ENCODE measurements around the gene TUBGCP4. TPM values are rescaled to one million over a fixed set of nuclear protein-coding genes. Genes with fewer than 3 reads are reported as not detected.

The TUBGCP4 gene
- total and polyA plus RNA-seq, 9 of the 15 experiments (the other 6 are each of a cell fraction or from before 2014, with no cell fraction given): 10.7 to 50.2 (median 29.6) TPM

DNA sequence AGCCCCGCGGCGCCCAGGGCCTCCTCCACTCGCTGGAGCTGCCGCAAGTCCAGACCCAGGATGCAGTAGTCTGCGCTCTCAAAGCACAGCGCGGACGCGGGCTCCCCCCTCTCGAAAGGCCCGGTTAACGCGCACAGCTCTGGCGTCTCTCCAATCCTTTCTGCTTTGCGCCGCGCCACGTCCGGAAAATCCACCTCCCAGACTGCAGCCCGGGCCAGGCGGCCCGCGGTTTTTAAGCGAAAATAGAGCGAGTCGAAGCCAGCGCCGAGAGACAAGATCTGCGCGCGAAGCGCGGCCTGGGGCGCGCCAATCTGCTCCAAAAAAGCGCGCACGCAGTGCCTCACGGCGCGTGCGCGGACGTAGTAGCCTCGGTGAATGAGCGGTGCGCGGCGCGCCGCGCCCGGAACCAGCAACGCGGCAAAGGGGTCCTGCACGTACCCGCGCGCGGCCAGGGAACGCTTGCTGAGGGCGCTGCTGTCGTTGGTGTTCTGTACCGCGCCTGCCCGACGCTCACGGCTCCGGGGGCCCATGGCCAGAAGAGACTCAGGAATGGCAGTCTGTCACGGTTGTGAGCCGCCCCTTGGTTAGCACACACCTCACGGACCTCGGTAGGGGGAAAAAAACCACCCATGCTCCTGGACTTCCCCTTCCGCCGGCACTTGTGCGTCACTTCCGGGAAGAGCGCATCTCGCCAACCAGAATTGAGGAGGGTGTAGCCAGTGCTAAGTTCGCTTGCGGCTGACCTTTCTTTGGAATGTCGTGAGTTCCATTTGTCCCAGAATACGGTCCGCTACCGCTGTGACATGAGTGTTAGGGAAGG lies 40.7 kb upstream of the TUBGCP4 start, which contains the start of gene LCMT2 (continued):
- TF ChIP-seq C11orf30 (IDR thresholded peaks at IDR 0.05; ENCODE audit: low read depth): peak; percentile 90
- 0 out of 2 replicates have a peak, but pooled peaks have one; percentile 14 for TF ChIP-seq ZNF830 (CRISPR knock-in tag; IDR thresholded peaks at IDR 0.05)
- TF ChIP-seq TAF7 (tag; IDR thresholded peaks at IDR 0.05): peak; percentile 29; the same call in 1 of the 2 replicates
- no peak; the same call in 1 of the 2 replicates for TF ChIP-seq TRIM28 (IDR thresholded peaks at IDR 0.05)
- TF ChIP-seq, protein P1, sequence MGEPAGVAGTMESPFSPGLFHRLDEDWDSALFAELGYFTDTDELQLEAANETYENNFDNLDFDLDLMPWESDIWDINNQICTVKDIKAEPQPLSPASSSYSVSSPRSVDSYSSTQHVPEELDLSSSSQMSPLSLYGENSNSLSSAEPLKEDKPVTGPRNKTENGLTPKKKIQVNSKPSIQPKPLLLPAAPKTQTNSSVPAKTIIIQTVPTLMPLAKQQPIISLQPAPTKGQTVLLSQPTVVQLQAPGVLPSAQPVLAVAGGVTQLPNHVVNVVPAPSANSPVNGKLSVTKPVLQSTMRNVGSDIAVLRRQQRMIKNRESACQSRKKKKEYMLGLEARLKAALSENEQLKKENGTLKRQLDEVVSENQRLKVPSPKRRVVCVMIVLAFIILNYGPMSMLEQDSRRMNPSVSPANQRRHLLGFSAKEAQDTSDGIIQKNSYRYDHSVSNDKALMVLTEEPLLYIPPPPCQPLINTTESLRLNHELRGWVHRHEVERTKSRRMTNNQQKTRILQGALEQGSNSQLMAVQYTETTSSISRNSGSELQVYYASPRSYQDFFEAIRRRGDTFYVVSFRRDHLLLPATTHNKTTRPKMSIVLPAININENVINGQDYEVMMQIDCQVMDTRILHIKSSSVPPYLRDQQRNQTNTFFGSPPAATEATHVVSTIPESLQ (CRISPR knock-in tag; IDR thresholded peaks at IDR 0.05): peak; percentile 85
- no peak for TF ChIP-seq IRF2 (CRISPR knock-in tag; IDR thresholded peaks at IDR 0.05)
- no peak for TF ChIP-seq CBFA2T2 (conservative IDR thresholded peaks at IDR 0.05)
- no peak for TF ChIP-seq ZNF354B (CRISPR knock-in tag; IDR thresholded peaks at IDR 0.05)
- no peak for TF ChIP-seq ZNF124 (CRISPR knock-in tag; IDR thresholded peaks at IDR 0.05)
- TF ChIP-seq SRF (CRISPR knock-in tag; IDR thresholded peaks at IDR 0.05): peak in 1 of 2 experiments; percentile 49; a peak in 1 of 4 replicates
- no peak for TF ChIP-seq ZNF134 (CRISPR knock-in tag; conservative IDR thresholded peaks at IDR 0.05)
- TF ChIP-seq ESRRB (CRISPR knock-in tag; IDR thresholded peaks at IDR 0.05; ENCODE audit: borderline replicate concordance): no peak
- TF ChIP-seq TRIM24 (IDR thresholded peaks at IDR 0.05): peak; percentile 57 to 85; a peak in 1 of 4 replicates
- TF ChIP-seq CREB1 (IDR thresholded peaks at IDR 0.05): peak; percentile 76; the same call in 1 of the 2 replicates
- TF ChIP-seq CREB1 (CRISPR knock-in tag; IDR thresholded peaks at IDR 0.05): peak; percentile 82
- 0 out of 2 replicates have a peak, but pooled peaks have one; percentile 12 for TF ChIP-seq SMARCA4 (IDR thresholded peaks at IDR 0.05)
- TF ChIP-seq, protein P2, sequence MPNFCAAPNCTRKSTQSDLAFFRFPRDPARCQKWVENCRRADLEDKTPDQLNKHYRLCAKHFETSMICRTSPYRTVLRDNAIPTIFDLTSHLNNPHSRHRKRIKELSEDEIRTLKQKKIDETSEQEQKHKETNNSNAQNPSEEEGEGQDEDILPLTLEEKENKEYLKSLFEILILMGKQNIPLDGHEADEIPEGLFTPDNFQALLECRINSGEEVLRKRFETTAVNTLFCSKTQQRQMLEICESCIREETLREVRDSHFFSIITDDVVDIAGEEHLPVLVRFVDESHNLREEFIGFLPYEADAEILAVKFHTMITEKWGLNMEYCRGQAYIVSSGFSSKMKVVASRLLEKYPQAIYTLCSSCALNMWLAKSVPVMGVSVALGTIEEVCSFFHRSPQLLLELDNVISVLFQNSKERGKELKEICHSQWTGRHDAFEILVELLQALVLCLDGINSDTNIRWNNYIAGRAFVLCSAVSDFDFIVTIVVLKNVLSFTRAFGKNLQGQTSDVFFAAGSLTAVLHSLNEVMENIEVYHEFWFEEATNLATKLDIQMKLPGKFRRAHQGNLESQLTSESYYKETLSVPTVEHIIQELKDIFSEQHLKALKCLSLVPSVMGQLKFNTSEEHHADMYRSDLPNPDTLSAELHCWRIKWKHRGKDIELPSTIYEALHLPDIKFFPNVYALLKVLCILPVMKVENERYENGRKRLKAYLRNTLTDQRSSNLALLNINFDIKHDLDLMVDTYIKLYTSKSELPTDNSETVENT (CRISPR knock-in tag; IDR thresholded peaks at IDR 0.05): peak; percentile 65; the same call in 1 of the 2 replicates
- TF ChIP-seq, protein P3, sequence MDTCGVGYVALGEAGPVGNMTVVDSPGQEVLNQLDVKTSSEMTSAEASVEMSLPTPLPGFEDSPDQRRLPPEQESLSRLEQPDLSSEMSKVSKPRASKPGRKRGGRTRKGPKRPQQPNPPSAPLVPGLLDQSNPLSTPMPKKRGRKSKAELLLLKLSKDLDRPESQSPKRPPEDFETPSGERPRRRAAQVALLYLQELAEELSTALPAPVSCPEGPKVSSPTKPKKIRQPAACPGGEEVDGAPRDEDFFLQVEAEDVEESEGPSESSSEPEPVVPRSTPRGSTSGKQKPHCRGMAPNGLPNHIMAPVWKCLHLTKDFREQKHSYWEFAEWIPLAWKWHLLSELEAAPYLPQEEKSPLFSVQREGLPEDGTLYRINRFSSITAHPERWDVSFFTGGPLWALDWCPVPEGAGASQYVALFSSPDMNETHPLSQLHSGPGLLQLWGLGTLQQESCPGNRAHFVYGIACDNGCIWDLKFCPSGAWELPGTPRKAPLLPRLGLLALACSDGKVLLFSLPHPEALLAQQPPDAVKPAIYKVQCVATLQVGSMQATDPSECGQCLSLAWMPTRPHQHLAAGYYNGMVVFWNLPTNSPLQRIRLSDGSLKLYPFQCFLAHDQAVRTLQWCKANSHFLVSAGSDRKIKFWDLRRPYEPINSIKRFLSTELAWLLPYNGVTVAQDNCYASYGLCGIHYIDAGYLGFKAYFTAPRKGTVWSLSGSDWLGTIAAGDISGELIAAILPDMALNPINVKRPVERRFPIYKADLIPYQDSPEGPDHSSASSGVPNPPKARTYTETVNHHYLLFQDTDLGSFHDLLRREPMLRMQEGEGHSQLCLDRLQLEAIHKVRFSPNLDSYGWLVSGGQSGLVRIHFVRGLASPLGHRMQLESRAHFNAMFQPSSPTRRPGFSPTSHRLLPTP (IDR thresholded peaks at IDR 0.05; ENCODE audit: borderline replicate concordance, extremely low read depth, insufficient read length): no peak
- TF ChIP-seq NFIC (IDR thresholded peaks at IDR 0.05): peak; percentile 91
- TF ChIP-seq RFX7 (CRISPR knock-in tag; IDR thresholded peaks at IDR 0.05): no peak
- TF ChIP-seq HNRNPK (IDR thresholded peaks at IDR 0.05; ENCODE audit: low read depth, low read length, poor library complexity, severe bottlenecking): no peak
- TF ChIP-seq RHOXF2B (CRISPR knock-in tag; conservative IDR thresholded peaks at IDR 0.05): no peak
- no peak for TF ChIP-seq PHB (CRISPR knock-in tag; IDR thresholded peaks at IDR 0.05)

All from K562 (cell line).